Loucy (cell line): ENCODE results near the gene KRTAP10-2.

Experiments
- CTCF ChIP-seq: fragments of 200-600 bp; sonication (generic); conservative IDR thresholded peaks from 2 replicates; pipeline ENCODE4 v1.5.1; 2014; ENCODE audit warnings: mild to moderate bottlenecking, antibody characterized with exemption, low read length
- EZH2phosphoT487 ChIP-seq: fragments of 200-600 bp; IDR thresholded peaks from 2 replicates; pipeline ENCODE4 v1.6.1; 2018; ENCODE audit warnings: antibody characterized with exemption, mild to moderate bottlenecking, moderate library complexity, borderline replicate concordance

GRCh38 chr21:44530903-44531605 lies 20.3 kb downstream of the KRTAP10-2 start:
- TF ChIP-seq CTCF (no peak), EZH2phosphoT487 (no peak)
